AML-193 (cell line): Measurements from ENCODE around the gene ZIC2.

Experiments used
- DNase-seq, 2 experiments: peaks; one replicate each; lab custom pipeline; 2025; lab: John Stamatoyannopoulos, UW

The ZIC2 gene

DNA sequence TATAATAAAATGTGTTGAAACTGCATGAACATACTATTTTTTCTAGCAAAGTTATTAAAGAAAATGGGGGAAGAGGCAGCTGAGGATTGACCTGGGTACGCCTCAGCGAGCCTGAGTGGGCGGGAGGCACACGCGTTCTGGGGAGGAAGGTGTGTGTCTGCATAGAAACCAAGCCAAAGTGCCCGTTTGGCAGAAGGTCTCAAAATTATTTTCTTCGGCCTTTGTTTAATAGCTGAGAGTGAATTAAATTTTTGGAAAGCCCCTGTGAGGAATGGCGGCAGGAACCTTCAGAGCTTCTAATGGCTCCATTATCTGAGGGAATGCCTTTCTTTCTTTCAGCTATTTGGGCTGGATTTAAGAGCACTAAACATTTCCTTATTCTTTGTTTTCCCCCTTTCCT, 5.2 kb downstream of the ZIC2 start:
- DNase-seq: no peak

DNA sequence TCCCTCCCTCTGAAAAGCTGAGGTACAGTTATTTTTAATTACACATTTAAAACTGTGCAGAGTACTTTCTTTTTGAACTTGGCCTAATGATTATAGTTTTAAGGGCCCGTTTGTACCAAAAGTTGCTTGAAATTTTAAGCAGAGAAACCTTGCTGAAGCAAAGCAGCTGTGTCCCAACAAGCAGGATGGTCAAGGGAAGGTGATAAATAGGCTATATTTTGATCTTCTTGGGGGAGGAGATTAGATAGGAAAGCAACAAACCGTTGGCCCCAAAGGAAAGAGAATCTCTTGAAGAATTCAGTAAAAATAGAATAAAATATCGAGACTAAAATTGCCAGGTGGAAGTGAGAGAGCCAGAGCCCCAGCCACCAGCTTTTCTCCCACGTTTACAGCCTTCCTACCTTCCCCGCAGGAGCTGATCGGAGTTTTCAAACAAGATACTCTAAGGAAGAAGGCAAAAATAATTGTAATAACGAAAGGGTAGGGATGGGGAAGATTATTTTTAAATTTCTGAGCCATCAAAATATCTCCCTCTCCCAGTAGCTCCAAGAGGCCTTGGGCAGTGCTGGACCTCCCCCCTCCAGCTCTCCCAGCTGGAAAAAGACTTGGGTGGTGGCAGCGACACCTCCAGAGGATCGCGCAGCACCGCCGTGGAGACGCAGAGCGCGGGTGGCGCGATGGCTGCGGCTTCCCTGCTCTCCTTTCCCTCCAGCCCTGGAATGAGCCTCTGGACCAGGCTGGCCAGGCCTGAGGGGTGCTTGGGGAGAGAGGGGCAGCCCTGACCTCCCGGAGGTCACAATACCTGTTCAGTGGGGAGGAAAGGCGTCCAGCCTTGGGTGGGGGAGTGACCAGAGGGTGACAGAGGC, 5.8 kb downstream of the ZIC2 start:
- DNase-seq: no peak

DNA sequence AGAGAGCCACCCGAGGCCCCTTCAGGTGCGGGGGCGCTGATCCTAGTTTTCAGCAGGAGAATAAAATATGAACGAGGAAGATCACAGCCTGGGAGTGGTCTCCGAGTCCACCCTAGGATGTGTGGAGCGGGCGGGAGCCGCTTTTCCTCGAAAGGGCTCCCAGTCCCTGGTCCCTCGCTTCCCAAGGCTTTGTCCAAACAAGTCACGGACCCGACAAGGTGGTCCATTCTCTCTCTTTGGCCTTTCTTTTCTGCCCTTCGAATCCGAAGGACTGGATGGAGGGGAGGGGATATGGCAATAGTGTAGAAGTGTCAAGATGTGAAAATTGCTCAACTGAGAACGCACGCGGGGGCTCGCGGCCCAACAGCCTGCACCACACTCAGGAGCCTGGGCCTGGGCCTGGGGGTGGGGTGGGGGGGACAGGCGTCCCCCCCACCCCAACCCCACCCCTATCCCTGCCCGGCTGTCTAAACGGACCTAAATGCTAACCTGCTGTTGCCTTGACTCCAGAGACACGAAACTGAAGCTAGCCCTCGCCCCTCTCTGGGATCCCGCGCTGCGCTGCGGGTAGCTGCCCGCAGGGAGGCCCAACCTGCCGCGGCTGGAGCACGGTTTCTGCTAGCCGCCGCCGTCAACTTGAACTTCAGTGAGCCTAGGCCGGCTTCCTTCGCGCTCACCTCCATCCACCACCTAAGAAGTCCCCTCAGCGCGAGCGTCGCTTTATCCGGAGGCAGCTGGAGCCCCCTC, 7.1 kb downstream of the ZIC2 start:
- DNase-seq: no peak

GRCh38 chr13:99989276-99990125, 7.9 kb downstream of the ZIC2 start:
- no peak for DNase-seq

- DNase-seq: no peak
These were observed 8.8 kb downstream of the ZIC2 start for GRCh38 chr13:99990126-99990977.

GRCh38 chr13:99991013-99991827, 9.6 kb downstream of the ZIC2 start:
- no peak for DNase-seq

DNA sequence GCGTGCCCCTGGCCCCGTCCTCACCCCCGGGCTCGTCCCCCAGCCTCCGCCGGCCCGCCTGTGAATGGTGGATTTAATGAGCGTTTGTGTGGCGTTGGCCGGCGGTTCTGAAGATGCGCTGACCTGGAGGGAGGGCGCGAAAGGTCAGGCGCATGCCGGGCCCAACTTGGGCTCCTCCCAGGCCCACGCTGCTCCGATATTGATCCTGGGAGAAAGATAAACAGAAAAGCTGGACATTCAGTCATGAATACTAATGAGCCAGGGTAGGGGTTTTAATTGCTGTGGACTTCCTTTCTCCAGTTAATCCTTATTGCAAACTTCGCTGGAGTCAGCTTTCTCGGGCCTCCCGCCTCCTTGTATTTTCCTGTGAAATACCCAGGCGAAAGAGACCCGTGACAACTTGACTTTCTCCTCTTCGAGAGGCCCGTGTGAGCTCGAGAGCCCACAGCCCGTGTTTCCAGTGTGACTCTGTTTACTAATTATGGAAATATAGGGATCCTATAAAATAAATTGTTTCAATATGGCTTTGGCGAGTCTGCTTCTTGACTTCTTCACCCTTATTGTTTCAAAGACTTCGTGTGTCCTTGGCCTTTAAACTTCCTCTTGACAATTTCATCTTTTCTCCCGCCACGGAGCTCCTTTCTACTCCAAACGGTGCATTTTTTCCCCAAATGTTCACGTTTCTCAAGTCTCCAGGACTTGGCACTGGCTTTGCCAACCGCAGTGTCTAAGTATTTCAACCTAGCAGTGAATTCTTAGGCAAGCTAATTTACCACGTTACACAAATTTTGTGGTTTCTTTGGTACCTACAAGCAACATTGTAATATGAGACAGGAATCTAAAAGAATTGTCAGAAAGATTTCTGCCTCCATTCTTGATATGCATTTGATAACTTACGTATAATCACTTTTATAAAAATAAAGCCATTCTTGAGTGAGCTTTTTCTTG, 10.5 kb downstream of the ZIC2 start:
- DNase-seq: peak; percentile 40 to 45

DNA sequence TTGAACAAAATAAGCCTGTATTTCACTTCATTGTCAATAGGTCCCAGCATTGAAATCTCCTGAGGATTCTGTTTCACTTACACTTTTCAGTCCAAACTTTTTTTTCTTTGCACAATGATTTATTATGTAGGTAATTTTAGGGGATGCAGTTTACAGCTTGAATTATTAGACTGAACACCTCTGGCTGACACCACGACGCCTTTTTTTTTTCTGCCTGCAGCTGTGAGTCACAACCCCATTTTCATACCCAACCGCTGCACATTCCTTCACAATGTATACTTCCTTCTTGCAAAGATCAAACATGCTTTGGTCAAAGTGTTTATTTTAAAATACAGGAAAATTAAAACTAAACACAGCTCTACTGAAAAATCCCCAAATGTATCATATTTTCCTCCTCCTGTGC, 11.4 kb downstream of the ZIC2 start:
- DNase-seq: peak; percentile 44 to 60

DNA sequence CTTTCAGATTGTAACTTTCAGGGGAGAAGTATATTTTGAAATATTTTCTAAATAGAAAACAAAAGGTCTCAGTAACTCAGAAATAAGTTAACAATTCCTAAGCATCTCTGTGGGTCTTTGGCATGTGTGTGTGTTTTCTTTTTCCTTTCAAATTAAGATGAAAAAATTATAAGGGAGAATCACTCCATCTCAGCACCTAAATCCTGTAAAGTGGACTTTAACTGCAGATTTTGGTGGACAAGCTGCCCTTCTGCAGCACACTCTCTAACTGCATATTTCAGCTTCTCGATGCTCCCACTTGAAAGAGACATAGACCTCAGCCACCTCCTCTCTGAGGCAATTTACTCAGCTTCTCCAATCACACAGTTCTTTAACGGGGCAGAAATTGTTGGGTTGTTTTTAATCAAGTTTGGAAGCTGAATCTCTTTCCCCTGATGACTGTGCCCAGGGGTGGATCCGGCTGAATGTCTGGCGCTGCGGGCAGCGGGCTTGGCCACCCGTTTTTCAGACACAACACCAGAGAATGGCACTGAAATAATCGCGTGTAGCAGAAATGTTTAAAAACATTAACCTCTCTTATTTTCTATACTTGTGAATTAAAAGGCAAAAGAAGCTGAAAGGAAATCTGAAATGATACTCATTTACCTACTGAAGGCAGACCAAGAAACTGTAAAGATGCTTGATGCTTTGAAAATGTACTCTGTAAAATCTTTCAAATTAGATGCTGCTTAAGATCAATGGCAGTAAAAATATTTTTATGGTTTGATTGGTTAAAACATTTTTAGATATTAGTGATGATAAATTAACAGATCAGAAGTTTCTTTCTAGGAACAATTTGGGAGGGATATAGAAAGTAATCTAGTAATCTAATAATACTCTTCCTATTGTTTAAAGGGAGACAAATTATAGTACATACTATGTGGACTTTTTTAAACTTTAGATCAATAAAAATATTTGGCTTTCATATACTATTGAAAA, 12.4 kb downstream of the ZIC2 start:
- DNase-seq: no peak

DNA sequence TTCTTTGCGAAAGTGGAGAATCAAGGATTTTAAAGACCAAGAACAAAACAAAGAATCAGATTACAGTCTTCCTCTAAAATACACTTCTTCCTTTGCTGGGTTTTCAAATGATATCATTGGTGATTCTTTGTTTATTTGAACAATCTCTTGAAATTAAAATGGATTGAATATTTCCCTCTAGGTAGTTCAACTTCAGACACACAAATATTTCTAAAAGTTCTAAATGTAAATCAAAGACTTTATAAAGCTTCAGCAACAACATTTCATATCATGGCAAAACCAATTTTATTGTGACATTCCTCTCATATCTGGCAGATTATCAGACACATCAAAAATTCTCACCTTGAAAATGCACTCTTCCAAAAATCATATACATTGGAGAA, 13.0 kb downstream of the ZIC2 start:
- DNase-seq: no peak

DNA sequence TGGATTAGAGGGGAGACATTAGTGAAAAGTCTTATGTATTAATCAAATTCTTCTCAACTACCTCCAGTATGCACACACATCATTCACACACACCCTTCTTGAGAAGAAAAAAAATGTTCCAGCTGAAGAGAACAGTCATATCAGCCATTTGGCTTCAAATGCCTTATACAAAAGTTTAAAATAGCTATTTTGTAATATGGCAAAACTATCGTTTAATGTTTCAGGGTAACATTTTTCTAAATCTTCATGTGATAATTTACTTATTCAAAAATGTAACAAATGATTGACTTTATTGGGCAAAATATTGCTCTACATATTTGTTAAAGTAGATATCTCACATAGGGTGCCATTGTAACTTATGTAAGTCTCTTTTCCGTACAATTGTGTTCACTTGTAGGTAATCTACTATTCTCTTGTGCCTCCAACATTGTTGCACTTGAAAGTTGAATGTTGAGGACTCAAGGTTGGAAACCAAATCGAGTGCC, 13.6 kb downstream of the ZIC2 start:
- no peak for DNase-seq

DNA sequence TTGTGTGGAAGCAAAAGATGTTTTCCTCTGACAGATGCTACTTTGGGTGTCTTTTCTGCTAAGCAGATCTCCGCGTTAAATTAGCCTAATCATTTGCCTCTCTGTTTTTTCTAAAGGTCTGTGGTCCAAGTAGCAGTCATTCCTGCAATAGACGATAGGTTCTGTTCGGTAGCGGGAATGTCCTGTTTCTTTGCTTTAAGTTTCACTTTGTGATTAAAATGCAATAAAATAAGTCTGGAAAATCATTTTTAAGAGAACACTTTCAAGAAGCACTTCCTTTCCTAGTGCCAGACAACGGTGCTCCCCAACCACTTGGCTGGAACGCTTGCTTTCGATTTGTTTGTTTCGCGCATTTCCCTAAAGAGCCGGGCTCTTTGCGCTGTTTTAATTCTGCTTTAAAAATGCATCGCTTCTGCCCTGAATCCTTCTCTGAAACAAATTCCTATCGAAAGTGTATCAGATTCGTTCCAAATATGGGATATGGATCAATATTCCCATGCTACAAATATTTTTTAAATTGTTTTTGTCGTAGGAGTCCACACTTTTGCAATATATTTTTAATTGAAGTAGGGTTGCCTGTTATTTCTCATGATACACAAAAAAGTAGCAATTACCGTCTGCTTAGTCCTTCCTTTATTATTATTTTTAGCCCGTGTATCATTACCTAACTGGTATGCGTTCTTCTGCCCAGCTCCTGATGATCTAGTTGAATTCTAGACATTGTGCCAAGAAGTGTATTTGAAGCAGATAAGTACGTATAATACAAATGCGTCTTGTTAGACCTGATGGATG, 14.2 kb downstream of the ZIC2 start:
- DNase-seq: no peak

- no peak for DNase-seq
These were observed 14.9 kb downstream of the ZIC2 start for GRCh38 chr13:99996381-99996973.

- no peak for DNase-seq
These were observed 16.2 kb downstream of the ZIC2 start for GRCh38 chr13:99997702-99998214.

DNA sequence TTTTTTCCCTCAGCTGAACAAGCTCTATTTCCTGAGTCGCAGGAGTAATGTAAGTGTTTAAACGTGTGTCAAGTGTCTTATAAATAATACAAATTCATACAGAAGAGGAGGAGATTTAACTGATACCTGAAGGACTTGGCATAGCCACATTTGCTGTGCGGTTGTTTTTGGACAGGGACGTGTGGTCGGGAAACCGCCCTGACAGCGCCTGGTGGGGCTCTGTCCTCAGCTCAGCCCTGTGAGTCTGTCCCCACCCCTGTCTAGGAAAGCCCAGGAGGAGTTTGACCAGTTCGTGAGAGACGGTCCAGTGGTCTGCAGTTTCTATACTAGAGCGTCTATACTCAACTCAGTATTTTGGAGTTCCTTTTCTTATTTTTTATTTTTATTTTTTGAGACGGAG, 16.7 kb downstream of the ZIC2 start:
- no peak for DNase-seq

GRCh38 chr13:100014621-100015020, 33.0 kb downstream of the ZIC2 start:
- no peak for DNase-seq
